ENCODE results near the gene SIK2.

Gene SIK2

GRCh38 chr11:111660822-111661221 lies 58.6 kb downstream of the SIK2 start:
- no peak for DNase-seq

GRCh38 chr11:111663820-111664219 lies 61.6 kb downstream of the SIK2 start:
- peak; percentile 46 for DNase-seq

- peak; percentile 35 for DNase-seq
Measured at GRCh38 chr11:111665777-111666176, 63.5 kb downstream of the SIK2 start.

GRCh38 chr11:111668980-111669379 lies 66.7 kb downstream of the SIK2 start:
- no peak for DNase-seq

DNA sequence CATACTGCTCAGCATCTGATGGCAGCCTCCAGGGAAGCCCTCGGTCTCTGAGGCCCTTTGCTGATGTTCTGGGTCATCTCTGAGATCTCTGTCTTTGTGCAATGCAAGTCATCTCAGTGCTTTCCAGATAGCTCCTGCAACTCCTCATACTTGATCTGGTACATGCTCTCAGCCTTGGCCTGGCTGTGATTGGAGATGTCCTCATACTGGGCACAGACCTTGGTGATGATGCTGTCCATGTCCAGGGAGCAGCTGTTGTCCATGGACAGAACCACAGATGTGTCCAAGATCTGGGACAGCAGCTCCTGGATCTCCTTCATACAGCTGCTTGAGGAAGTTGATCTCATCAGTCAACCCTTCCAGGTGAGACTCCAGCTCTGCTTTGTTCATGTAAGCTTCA lies 69.1 kb downstream of the SIK2 start:
- DNase-seq = no peak

GRCh38 chr11:111672949-111673348 lies 70.7 kb downstream of the SIK2 start:
- DNase-seq = no peak

DNA sequence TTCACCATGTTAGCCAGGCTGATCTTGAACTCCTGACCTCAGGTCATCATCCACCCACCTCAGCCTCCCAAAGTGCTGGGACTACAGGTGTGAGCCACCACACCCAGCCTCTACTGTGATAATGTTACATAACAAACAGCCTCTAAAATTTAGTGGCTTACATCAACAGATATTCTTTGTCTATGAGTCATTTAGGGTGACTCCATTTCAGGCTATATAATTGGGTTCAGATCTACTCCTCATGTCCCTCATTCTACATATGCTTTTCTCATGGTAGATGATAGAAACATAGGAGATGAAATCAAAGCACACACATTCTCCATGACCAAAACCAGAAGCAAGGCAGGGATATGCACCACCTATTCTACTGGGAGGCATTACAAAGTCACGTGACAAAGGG lies 72.7 kb downstream of the SIK2 start:
- DNase-seq = peak; percentile 9

DNA sequence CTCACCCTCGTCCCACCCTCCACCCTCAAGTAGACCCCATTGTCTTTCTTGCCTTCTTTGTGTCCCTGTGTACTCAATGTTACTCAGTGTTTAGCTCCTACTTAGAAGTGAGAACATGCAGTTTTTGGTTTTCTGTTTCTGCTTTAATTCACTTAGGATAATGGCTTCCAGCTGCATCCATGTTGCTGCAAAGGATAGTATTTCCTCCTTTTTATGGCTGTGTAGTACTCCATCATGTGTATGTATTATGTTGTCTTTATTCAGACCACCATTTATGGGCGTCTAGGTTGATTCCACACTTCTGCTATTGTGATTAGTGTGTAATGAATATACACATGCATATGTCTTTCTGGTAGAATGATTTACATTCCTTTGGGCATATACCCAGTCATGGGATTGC lies 73.6 kb downstream of the SIK2 start:
- DNase-seq = no peak

DNA sequence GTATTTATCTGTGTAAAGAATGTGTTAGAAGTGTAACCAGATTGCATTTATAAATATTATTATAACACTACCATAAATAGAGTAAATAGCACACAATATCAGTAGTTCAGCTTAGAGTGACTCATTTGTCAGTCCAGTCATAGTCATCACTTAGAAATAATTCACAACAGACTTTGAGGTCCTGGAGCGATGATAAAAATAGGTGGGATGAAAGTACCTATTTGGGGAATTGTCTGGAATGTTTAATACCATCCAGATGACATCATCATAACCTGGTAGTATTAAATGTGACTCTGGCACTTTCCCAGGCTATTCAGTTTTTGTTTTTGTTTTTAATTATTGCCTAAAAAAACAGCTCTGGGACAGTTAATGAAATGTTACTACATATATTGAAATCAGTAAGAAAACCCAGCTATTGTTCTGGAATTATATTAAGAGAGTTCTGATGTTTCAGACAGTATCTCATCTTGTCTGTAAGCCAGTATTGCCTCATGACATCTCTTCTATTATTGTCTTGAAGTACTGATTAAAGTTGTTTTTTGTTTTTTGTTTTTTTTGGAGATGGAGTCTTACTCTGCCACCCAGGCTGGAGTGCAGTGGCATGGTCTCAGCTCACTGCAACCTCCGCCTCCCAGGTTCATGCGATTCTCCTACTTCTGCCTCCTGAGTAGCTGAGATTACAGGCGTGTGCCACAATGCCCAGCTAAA lies 74.8 kb downstream of the SIK2 start:
- DNase-seq = peak; percentile 26

DNA sequence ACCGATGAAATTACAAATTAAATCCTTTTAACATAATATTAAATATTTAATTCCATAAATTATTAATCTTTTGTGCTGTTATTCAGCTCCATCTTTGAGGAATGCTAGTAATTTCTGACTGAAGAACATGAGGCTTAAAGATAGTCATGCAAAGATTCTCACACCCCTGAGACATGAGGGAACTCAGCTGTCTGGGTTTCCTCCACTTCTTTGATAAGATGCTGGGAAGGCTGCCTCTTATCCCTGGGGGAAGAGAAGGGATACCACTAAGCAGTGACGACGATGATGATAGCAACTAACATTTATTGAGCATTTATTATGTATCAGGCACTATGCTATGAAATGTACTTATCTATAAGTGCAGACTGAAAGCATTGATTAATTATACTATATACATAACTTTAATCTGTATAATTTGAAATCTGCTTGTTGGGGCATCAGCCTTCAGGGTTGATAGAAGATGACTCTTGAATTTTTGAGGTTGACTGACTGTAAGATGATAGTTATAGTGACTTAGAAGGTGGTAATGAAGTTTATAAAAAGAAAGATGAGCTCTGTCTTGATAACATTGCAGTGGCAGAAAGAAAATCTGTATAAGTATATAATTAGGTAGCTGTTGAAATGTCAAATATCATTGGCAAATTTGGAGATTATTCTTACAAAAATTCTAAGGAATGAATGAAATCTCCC lies 78.4 kb downstream of the SIK2 start:
- no peak for DNase-seq

DNA sequence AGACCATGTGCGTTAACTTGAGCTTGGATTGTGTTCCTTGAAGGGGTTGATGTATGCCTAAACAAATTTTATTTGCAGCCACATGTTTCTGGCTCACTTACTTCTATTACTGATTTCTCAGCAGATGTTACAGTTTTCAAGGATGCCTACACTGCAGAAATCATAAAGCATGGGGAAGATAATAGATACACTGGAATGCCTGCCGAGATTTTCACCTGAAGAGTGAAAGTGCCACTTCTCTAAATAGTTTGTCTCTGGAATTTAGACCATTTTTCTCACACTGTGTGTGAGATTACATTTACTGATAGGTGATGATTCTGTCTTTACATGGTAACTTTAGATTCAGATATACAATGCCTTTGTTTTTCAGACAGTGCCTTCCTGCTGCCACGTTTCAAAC lies 81.6 kb downstream of the SIK2 start:
- no peak for DNase-seq

DNA sequence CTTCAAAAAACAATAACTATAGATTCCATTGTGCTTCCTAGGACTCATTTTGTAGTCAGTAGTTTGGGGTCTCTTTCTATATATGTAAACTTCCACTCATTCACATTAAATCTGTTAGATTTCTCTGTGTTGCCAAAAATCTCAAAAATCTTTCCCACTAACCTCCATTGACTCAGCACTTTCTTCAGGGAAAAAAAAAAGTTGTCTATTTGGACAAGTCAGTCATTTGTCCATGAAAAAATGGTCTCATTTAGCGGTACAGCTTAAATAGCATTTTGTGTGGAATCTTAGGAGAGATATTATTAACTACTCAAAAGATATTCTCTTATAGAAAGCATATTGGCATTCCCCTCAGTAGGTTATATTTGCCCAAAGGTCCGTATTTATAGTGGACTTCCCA lies 82.0 kb downstream of the SIK2 start:
- DNase-seq = no peak

DNA sequence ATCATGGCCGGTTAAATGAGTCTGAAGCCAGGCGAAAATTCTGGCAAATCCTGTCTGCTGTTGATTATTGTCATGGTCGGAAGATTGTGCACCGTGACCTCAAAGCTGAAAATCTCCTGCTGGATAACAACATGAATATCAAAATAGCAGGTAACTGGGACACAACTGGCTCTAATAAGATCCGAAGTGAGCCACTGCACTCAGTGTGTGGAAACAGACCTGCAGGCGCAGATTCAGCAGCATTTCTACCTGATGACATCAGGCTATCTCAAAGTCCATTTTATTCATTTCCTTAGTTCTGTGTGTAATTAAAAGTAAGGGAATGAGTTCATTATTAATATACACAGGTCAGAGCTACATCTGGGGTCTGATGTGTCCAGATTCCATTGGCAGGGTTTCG lies 85.8 kb downstream of the SIK2 start:
- no peak for DNase-seq

- DNase-seq = no peak
Measured at GRCh38 chr11:111691176-111691575, 88.9 kb downstream of the SIK2 start.

GRCh38 chr11:111691741-111692140 lies 89.5 kb downstream of the SIK2 start:
- no peak for DNase-seq

GRCh38 chr11:111693224-111693937 lies 91.1 kb downstream of the SIK2 start:
- no peak for DNase-seq

GRCh38 chr11:111694851-111695250 lies 92.6 kb downstream of the SIK2 start:
- DNase-seq = no peak

DNA sequence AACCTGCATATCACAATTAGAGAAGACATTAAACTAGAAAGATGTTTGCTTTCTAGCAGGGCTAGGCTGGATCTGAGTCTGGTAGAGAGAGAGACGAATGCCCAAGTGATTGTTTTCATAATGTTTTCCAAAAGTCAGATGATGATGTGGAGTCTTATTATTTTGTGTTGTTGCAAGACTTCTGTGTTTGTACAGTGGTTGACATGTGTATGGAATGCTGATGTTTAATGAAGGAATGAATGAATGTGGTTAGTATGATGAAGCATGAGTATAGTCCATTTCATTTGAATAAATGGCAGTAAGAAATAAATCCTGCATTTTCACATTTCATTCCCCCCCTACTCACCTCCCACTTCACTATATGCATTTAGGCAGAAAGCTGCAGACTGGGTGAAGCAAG lies 94.3 kb downstream of the SIK2 start:
- DNase-seq = peak; percentile 23

DNA sequence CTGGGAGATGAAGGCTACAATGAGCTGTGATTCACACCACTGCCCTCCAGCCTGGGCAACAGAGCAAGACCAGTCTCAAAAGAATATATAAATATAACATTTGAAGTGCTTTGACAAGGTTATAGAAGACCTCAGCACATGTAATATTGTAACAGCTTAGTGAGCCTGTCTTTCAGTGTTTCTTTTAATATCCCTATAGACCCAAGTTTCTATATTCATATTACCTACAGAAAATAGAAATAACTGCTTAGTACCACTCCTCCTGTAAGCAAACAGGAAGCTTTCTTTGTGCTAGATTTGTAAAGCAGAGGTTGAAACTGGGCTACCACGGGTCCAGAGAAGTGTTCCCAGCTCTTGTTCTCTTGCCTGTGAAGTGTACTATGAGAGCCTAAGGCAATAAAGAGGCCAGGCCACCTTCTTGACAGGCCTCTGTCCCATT lies 95.7 kb downstream of the SIK2 start:
- no peak for DNase-seq

GRCh38 chr11:111698852-111699559 lies 96.8 kb downstream of the SIK2 start:
- DNase-seq = no peak

DNA sequence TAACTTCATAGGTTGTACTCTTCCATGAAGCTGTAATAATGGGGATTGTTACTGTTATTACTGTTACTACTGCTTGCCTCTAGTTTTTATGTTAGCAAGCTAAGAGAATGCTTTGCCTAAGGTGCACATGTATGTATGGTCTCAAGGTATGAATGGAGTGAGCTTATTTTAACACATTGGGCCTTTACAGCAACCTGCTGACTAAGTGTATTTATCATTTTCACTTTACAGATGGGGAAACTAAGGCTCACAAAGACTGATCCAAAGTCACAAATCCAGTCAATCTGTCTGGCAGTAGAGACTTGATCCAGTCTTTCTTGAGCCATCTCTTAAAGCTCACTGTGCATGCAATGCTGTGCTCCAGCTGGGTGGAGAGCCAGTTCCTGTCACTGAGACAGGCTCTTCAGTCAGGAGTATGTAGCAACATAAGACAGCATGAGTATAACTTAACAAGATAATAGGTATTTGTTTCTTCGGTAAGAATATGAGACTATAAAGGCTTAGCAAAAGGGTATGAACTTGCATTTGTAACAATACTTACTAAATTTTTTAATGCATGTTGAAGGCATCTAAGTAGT lies 97.4 kb downstream of the SIK2 start:
- no peak for DNase-seq

DNA sequence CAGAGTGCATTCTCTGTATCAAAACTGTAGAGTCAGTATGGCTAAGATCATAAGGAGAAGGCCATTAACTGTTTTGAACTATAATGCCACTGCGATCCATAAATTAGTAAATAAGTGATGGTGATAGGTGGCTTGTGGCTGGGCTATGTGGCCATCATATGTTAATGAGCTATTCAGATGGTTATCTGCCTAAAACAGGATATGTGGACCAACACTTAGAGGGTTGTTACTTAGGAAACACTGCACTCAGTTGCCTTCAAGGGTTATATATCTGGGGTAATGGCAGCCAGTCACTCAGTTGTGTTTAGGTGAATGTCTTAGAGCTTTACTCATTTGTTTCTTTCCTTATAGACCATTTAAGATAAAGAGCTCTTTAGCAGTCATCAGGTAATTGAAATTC lies 97.9 kb downstream of the SIK2 start:
- DNase-seq = no peak

DNA sequence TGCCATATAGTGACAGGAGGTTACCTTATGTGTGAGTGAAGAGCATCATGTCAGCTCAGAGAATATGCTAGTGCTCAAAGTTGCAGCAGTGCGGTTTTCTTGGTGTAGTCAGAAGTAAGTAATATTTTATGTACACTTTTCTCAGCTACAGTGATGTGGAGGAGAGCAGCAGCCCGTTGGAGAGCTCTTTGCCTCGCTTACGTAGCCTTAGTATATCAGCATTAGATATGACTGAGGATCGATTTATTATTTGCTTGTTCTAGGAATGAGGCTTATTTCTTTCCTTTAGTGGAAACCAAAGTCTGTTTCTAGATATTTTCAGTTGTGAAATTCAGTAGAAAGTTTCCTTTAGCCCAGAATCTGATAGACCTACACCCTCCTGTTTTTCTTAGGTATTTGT lies 100.4 kb downstream of the SIK2 start:
- no peak for DNase-seq
